Lower leg skin (tissue), 3 donors: Measurements from ENCODE around the gene MT1B.

ENCODE experiments used
- POLR2A ChIP-seq, 2 donors: fragments of 450-650 bp; IDR thresholded peaks; one replicate each; pipeline ENCODE4 v1.6.1; 2016 to 2017; ENCODE audit warnings: antibody characterized with exemption in 2 of 2, mild to moderate bottlenecking in 1 of 2, moderate library complexity in 1 of 2
- TF ChIP-seq, protein P1 (sequence below), 3 donors: fragments of 450-650 bp; IDR thresholded peaks; one replicate each; pipeline ENCODE4 v1.5.1; 2016; ENCODE audit warnings: antibody characterized with exemption in 3 of 3, mild to moderate bottlenecking in 3 of 3, moderate library complexity in 2 of 3

- TF ChIP-seq, protein P1, sequence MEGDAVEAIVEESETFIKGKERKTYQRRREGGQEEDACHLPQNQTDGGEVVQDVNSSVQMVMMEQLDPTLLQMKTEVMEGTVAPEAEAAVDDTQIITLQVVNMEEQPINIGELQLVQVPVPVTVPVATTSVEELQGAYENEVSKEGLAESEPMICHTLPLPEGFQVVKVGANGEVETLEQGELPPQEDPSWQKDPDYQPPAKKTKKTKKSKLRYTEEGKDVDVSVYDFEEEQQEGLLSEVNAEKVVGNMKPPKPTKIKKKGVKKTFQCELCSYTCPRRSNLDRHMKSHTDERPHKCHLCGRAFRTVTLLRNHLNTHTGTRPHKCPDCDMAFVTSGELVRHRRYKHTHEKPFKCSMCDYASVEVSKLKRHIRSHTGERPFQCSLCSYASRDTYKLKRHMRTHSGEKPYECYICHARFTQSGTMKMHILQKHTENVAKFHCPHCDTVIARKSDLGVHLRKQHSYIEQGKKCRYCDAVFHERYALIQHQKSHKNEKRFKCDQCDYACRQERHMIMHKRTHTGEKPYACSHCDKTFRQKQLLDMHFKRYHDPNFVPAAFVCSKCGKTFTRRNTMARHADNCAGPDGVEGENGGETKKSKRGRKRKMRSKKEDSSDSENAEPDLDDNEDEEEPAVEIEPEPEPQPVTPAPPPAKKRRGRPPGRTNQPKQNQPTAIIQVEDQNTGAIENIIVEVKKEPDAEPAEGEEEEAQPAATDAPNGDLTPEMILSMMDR (IDR thresholded peaks at IDR 0.05) = no peak
- TF ChIP-seq POLR2A (IDR thresholded peaks at IDR 0.05) = no peak
Measured at GRCh38 chr16:56645311-56645710, 6.4 kb upstream of the MT1B start.
